GM23338 (cell line): ENCODE measurements around the gene ASS1. TPM values are rescaled to one million over a fixed set of nuclear protein-coding genes. Genes with fewer than 3 reads are reported as not detected.

ENCODE experiments used
- ATAC-seq: fragments of 200-7000 bp; cut with Tn5 transposase; 3 replicates; pipeline ENCODE4 v1.9.1; 2020
- DNase-seq: peaks from one replicate; pipeline ENCODE4 v3.0.0-alpha.2; 2015; ENCODE audit warnings: low spot score
- H2AFZ ChIP-seq: fragments of 200-600 bp; sonication (generic); 2 replicates; pipeline ENCODE4 v1.8.0; 2016; ENCODE audit warnings: antibody characterized with exemption, mild to moderate bottlenecking, moderate library complexity
- H3F3A ChIP-seq: fragments of 200-600 bp; sonication (generic); replicated peaks from 2 replicates; pipeline ENCODE4 v1.8.0; 2017; ENCODE audit warnings: antibody characterized with exemption, mixed run types, low read depth
- H3K27ac ChIP-seq: fragments of 200-600 bp; sonication (generic); 2 replicates; pipeline ENCODE4 v1.6.1; 2016; ENCODE audit warnings: low read depth
- H3K27me3 ChIP-seq: fragments of 200-600 bp; sonication (generic); 2 replicates; pipeline ENCODE4 v1.8.0; 2016; ENCODE audit warnings: mild to moderate bottlenecking, mixed run types, moderate library complexity; ENCODE audit not compliant: insufficient read depth
- H3K36me3 ChIP-seq: fragments of 200-600 bp; sonication (generic); 2 replicates; pipeline ENCODE4 v1.8.0; 2016; ENCODE audit warnings: mild to moderate bottlenecking; ENCODE audit not compliant: insufficient read depth
- H3K4me1 ChIP-seq: fragments of 200-600 bp; sonication (generic); 2 replicates; pipeline ENCODE4 v1.8.0; 2016; ENCODE audit warnings: mild to moderate bottlenecking, moderate library complexity; ENCODE audit not compliant: insufficient read depth
- H3K4me2 ChIP-seq: fragments of 200-600 bp; sonication (generic); 2 replicates; pipeline ENCODE4 v1.7.1; 2017; ENCODE audit warnings: mixed run types
- H3K4me3 ChIP-seq: fragments of 200-600 bp; sonication (generic); 2 replicates; pipeline ENCODE4 v1.6.1; 2016; ENCODE audit warnings: mixed run types
- H3K79me2 ChIP-seq: fragments of 200-600 bp; sonication (generic); replicated peaks from 2 replicates; pipeline ENCODE4 v1.8.0; 2017; ENCODE audit warnings: mild to moderate bottlenecking; ENCODE audit not compliant: insufficient read depth
- H3K9me2 ChIP-seq: fragments of 200-600 bp; sonication (generic); 2 replicates; pipeline ENCODE4 v1.8.0; 2017; ENCODE audit not compliant: insufficient read depth
- H4K20me1 ChIP-seq: fragments of 200-600 bp; sonication (generic); replicated peaks from 2 replicates; pipeline ENCODE4 v1.8.0; 2017; ENCODE audit warnings: mild to moderate bottlenecking; ENCODE audit not compliant: insufficient read depth
- H3K27ac Mint-ChIP-seq: 2 replicates; pipeline ENCODE4 v1.8.0; 2020; ENCODE audit warnings: inconsistent platforms, mild to moderate bottlenecking, moderate library complexity, mixed read lengths
- H3K27me3 Mint-ChIP-seq: 3 replicates; pipeline ENCODE4 v1.8.0; 2022; ENCODE audit warnings: low read depth, mild to moderate bottlenecking, moderate library complexity, mixed read lengths, inconsistent platforms; ENCODE audit not compliant: insufficient read depth, poor library complexity
- H3K36me3 Mint-ChIP-seq: 3 replicates; pipeline ENCODE4 v1.8.0; 2021; ENCODE audit warnings: low read depth, mild to moderate bottlenecking, inconsistent platforms, moderate library complexity, mixed read lengths
- H3K4me1 Mint-ChIP-seq: 3 replicates; pipeline ENCODE4 v1.8.0; 2020; ENCODE audit warnings: mild to moderate bottlenecking, inconsistent platforms, mixed read lengths
- H3K4me3 Mint-ChIP-seq: 3 replicates; pipeline ENCODE4 v1.8.0; 2021; ENCODE audit warnings: moderate library complexity, mild to moderate bottlenecking, inconsistent platforms, mixed read lengths
- H3K9me3 Mint-ChIP-seq: 3 replicates; pipeline ENCODE4 v1.8.0; 2020; ENCODE audit warnings: moderate library complexity, mild to moderate bottlenecking, inconsistent platforms, mixed read lengths
- CREB1 ChIP-seq: fragments of 250-450 bp; sonication (Bioruptor Pico); IDR thresholded peaks from 2 replicates; pipeline ENCODE4 v1.5.0; 2020; ENCODE audit warnings: low read depth, mild to moderate bottlenecking, moderate library complexity
- EZH2phosphoT487 ChIP-seq: fragments of 200-600 bp; sonication (generic); IDR thresholded peaks from one replicate; pipeline ENCODE4 v1.8.1; 2018; ENCODE audit warnings: antibody characterized with exemption; ENCODE audit not compliant: unreplicated experiment
- JUNB ChIP-seq: IDR thresholded peaks from one replicate; pipeline ENCODE4 v1.6.1; 2016; ENCODE audit warnings: antibody characterized with exemption; ENCODE audit not compliant: unreplicated experiment
- NANOG ChIP-seq: IDR thresholded peaks from 2 replicates; pipeline ENCODE4 v1.6.1; 2016; ENCODE audit warnings: antibody characterized with exemption, borderline replicate concordance
- POLR2AphosphoS5 ChIP-seq: IDR thresholded peaks from 2 replicates; pipeline ENCODE4 v1.6.1; 2016; ENCODE audit warnings: antibody characterized with exemption, low read depth
- REST ChIP-seq: IDR thresholded peaks from one replicate; pipeline ENCODE4 v1.6.1; 2018; ENCODE audit warnings: antibody characterized with exemption; ENCODE audit not compliant: unreplicated experiment
- STAT1 ChIP-seq: IDR thresholded peaks from one replicate; pipeline ENCODE4 v1.6.1; 2016; ENCODE audit warnings: antibody characterized with exemption; ENCODE audit not compliant: unreplicated experiment
- ZNF114 ChIP-seq: fragments of 250-450 bp; sonication (Bioruptor Pico); IDR thresholded peaks from 2 replicates; pipeline ENCODE4 v1.5.0; 2020; ENCODE audit warnings: mild to moderate bottlenecking, moderate library complexity
- ZNF331 ChIP-seq: fragments of 250-450 bp; sonication (Bioruptor Pico); IDR thresholded peaks from 2 replicates; pipeline ENCODE4 v1.5.0; 2020; ENCODE audit warnings: low read depth, mild to moderate bottlenecking, moderate library complexity
- polyA plus RNA-seq: library from polyadenylated mRNA; unstranded; fragments of >200 nt; fragmentation: Nextera tagmentation; extraction: Ambion mirVana; gene quantifications from 2 replicates; pipeline ENCODE4 v1.2.1, GENCODE V29; 2016
- total RNA-seq: library from RNA; depleted of rRNA; stranded (reverse); fragments of >200 nt; shearing (Covaris generic); gene quantifications from 2 replicates; pipeline ENCODE4 v1.2.3, GENCODE V29; 2014
- TF ChIP-seq, protein P1 (sequence below), 2 experiments: fragments of 200-600 bp in 1 of 2; sonication (generic) in 1 of 2; conservative IDR thresholded peaks; 2 replicates each; pipeline versions ENCODE4 v1.5.1 to v1.6.1; 2016 to 2017; ENCODE audit warnings: antibody characterized with exemption in 2 of 2, low read depth in 2 of 2, mild to moderate bottlenecking in 2 of 2, moderate library complexity in 1 of 2
- TF ChIP-seq, protein P2 (sequence below): fragments of 250-450 bp; sonication (Bioruptor Pico); IDR thresholded peaks from 2 replicates; pipeline ENCODE4 v1.5.0; 2020; ENCODE audit warnings: mild to moderate bottlenecking, moderate library complexity
- TF ChIP-seq, protein P3 (sequence below): IDR thresholded peaks from 2 replicates; pipeline ENCODE4 v1.6.1; 2016; ENCODE audit warnings: antibody characterized with exemption

Gene ASS1
- total and polyA plus RNA-seq, 2 experiments from 2014 or later, result 65.8 to 103 TPM

DNA sequence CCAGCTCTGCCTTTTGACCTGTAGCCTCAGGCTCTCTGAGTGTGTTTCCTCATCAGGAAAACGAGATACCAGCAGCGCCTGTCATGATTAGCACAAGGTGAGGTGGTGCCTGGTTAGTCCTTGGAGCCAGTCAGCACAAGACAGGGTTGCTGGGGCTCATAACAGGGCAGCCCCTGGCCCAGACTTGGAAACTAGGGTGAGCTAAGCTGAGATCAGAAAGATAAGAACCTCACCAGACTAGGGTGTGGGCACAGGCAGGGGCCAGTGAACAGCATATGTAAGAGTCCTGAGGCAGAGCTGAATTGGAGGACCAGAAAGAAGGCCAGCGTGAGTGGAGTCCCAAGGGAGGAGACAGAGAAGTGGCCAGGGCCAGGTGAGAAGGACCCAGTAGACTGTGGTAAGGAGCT is 91.9 kb downstream of the ASS1 start (continued):
- TF ChIP-seq JUNB, result no peak
- no peak for TF ChIP-seq NANOG
- TF ChIP-seq, protein P1, sequence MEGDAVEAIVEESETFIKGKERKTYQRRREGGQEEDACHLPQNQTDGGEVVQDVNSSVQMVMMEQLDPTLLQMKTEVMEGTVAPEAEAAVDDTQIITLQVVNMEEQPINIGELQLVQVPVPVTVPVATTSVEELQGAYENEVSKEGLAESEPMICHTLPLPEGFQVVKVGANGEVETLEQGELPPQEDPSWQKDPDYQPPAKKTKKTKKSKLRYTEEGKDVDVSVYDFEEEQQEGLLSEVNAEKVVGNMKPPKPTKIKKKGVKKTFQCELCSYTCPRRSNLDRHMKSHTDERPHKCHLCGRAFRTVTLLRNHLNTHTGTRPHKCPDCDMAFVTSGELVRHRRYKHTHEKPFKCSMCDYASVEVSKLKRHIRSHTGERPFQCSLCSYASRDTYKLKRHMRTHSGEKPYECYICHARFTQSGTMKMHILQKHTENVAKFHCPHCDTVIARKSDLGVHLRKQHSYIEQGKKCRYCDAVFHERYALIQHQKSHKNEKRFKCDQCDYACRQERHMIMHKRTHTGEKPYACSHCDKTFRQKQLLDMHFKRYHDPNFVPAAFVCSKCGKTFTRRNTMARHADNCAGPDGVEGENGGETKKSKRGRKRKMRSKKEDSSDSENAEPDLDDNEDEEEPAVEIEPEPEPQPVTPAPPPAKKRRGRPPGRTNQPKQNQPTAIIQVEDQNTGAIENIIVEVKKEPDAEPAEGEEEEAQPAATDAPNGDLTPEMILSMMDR (conservative IDR thresholded peaks at IDR 0.05; ENCODE audit: low read depth in 2 of 2), result no peak
- TF ChIP-seq REST, result no peak
- TF ChIP-seq ZNF114, result no peak
- no peak for TF ChIP-seq POLR2AphosphoS5
- TF ChIP-seq STAT1, result no peak

- Mint-ChIP-seq H3K4me1 (peaks cover 36% of the 10 kb centered on the region), H3K27ac (no peak overlapping the region)
- no peaks in the 10 kb centered on the region for H3K36me3 ChIP-seq
- TF ChIP-seq STAT1 (no peak), EZH2phosphoT487 (no peak), CREB1 (CRISPR knock-in tag) (no peak), ZNF331 (CRISPR knock-in tag) (no peak), JUNB (no peak)
- TF ChIP-seq, protein P2, sequence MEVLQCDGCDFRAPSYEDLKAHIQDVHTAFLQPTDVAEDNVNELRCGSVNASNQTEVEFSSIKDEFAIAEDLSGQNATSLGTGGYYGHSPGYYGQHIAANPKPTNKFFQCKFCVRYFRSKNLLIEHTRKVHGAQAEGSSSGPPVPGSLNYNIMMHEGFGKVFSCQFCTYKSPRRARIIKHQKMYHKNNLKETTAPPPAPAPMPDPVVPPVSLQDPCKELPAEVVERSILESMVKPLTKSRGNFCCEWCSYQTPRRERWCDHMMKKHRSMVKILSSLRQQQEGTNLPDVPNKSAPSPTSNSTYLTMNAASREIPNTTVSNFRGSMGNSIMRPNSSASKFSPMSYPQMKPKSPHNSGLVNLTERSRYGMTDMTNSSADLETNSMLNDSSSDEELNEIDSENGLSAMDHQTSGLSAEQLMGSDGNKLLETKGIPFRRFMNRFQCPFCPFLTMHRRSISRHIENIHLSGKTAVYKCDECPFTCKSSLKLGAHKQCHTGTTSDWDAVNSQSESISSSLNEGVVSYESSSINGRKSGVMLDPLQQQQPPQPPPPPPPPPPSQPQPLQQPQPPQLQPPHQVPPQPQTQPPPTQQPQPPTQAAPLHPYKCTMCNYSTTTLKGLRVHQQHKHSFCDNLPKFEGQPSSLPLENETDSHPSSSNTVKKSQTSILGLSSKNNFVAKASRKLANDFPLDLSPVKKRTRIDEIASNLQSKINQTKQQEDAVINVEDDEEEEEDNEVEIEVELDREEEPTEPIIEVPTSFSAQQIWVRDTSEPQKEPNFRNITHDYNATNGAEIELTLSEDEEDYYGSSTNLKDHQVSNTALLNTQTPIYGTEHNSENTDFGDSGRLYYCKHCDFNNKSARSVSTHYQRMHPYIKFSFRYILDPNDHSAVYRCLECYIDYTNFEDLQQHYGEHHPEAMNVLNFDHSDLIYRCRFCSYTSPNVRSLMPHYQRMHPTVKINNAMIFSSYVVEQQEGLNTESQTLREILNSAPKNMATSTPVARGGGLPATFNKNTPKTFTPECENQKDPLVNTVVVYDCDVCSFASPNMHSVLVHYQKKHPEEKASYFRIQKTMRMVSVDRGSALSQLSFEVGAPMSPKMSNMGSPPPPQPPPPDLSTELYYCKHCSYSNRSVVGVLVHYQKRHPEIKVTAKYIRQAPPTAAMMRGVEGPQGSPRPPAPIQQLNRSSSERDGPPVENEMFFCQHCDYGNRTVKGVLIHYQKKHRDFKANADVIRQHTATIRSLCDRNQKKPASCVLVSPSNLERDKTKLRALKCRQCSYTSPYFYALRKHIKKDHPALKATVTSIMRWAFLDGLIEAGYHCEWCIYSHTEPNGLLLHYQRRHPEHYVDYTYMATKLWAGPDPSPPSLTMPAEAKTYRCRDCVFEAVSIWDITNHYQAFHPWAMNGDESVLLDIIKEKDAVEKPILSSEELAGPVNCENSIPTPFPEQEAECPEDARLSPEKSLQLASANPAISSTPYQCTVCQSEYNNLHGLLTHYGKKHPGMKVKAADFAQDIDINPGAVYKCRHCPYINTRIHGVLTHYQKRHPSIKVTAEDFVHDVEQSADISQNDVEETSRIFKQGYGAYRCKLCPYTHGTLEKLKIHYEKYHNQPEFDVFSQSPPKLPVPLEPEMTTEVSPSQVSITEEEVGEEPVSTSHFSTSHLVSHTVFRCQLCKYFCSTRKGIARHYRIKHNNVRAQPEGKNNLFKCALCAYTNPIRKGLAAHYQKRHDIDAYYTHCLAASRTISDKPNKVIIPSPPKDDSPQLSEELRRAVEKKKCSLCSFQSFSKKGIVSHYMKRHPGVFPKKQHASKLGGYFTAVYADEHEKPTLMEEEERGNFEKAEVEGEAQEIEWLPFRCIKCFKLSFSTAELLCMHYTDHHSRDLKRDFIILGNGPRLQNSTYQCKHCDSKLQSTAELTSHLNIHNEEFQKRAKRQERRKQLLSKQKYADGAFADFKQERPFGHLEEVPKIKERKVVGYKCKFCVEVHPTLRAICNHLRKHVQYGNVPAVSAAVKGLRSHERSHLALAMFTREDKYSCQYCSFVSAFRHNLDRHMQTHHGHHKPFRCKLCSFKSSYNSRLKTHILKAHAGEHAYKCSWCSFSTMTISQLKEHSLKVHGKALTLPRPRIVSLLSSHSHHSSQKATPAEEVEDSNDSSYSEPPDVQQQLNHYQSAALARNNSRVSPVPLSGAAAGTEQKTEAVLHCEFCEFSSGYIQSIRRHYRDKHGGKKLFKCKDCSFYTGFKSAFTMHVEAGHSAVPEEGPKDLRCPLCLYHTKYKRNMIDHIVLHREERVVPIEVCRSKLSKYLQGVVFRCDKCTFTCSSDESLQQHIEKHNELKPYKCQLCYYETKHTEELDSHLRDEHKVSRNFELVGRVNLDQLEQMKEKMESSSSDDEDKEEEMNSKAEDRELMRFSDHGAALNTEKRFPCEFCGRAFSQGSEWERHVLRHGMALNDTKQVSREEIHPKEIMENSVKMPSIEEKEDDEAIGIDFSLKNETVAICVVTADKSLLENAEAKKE (CRISPR knock-in tag), result no peak
- TF ChIP-seq, protein P3, sequence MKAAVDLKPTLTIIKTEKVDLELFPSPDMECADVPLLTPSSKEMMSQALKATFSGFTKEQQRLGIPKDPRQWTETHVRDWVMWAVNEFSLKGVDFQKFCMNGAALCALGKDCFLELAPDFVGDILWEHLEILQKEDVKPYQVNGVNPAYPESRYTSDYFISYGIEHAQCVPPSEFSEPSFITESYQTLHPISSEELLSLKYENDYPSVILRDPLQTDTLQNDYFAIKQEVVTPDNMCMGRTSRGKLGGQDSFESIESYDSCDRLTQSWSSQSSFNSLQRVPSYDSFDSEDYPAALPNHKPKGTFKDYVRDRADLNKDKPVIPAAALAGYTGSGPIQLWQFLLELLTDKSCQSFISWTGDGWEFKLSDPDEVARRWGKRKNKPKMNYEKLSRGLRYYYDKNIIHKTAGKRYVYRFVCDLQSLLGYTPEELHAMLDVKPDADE, result no peak
Measured at GRCh38 chr9:130537346-130538050, 92.7 kb downstream of the ASS1 start.

More at GRCh38 chr9:130537346-130538050, 92.7 kb downstream of the ASS1 start:
- no peaks in the 10 kb centered on the region for H3K79me2 ChIP-seq
- no peaks in the 10 kb centered on the region for H3F3A ChIP-seq
- ATAC-seq, result peak; percentile 32
- H3K9me2 ChIP-seq, result no peaks in the 10 kb centered on the region
- H2AFZ ChIP-seq, result peak overlapping the region; percentile 50
- H3K9me3 Mint-ChIP-seq, result no peaks in the 10 kb centered on the region; the same call in 2 of the 3 replicates
- H3K4me2 ChIP-seq, result no peak overlapping the region
- no peak overlapping the region for H3K27ac ChIP-seq
- H3K4me3 ChIP-seq, result no peak overlapping the region
- no peaks in the 10 kb centered on the region for H4K20me1 ChIP-seq
- H3K27me3 Mint-ChIP-seq, result peaks cover 26% of the 10 kb centered on the region
- H3K4me3 Mint-ChIP-seq, result no peak overlapping the region
- peaks cover 14% of the 10 kb centered on the region; the same call in 1 of the 2 replicates for H3K4me1 ChIP-seq
- H3K36me3 Mint-ChIP-seq, result no peaks in the 10 kb centered on the region
- no peak for DNase-seq
- peaks cover 5% of the 10 kb centered on the region; the same call in 1 of the 2 replicates for H3K27me3 ChIP-seq
